Endothelial cell of umbilical vein (primary cell): ENCODE results near the gene TCP10L. TPM values are rescaled to one million over a fixed set of nuclear protein-coding genes. Genes with fewer than 3 reads are reported as not detected.

Experiments used
- BruUV-seq: library from RNA; stranded (reverse); fragments of 400-500 nt; replicated peaks from 2 replicates; lab custom pipeline; 2021; lab: Mats Ljungman, UMichigan
- CTCF ChIA-PET: fragments of 300-600, 350-600 bp; sonication (Branson Sonifier 250); formaldehyde crosslinking; loops from one replicate; lab custom pipeline; 2021; ENCODE audit warnings: antibody characterized with exemption, inconsistent platforms; lab: Charles Lee
- POLR2A ChIA-PET: fragments of 300-600, 350-600 bp; sonication (Branson Sonifier 250); formaldehyde crosslinking; loops from one replicate; lab custom pipeline; 2021; ENCODE audit warnings: antibody characterized with exemption, inconsistent platforms; lab: Charles Lee
- DNase-seq: peaks from one replicate; pipeline ENCODE4 v3.0.0-alpha.2; 2011; ENCODE audit warnings: low read depth, low spot score
- FAIRE-seq: peaks from 2 replicates; lab custom pipeline; 2011; peaks lifted over from hg19 to GRCh38; lab: Jason Lieb, UNC
- H2AFZ ChIP-seq: 2 replicates; pipeline ENCODE4 v1.6.0; 2012; ENCODE audit warnings: low read depth, low read length, control low read depth, inconsistent platforms
- H3K27ac ChIP-seq: 2 replicates; pipeline ENCODE4 v1.5.1; 2011; ENCODE audit warnings: low read depth, mild to moderate bottlenecking, control low read depth, low read length, moderate library complexity; ENCODE audit not compliant: insufficient read depth
- H3K27me3 ChIP-seq, 2 experiments: 2 replicates each; pipeline versions ENCODE4 v1.6.0 to v1.6.1; 2011; ENCODE audit warnings: low read length in 2 of 2, mixed read lengths in 1 of 2; ENCODE audit not compliant: control insufficient read depth in 2 of 2, insufficient read depth in 2 of 2
- H3K36me3 ChIP-seq, 2 experiments: 2 replicates in 1 of 2; 3 replicates in 1 of 2; pipeline ENCODE4 v1.5.1; 2011; ENCODE audit warnings: low read length in 2 of 2, mild to moderate bottlenecking in 1 of 2, moderate library complexity in 1 of 2; ENCODE audit not compliant: control insufficient read depth in 2 of 2, insufficient read depth in 2 of 2; ENCODE audit errors: extremely low read depth in 1 of 2
- H3K4me1 ChIP-seq: 3 replicates; pipeline ENCODE4 v1.5.1; 2011; ENCODE audit warnings: mild to moderate bottlenecking, low read length; ENCODE audit not compliant: control insufficient read depth, insufficient read depth; ENCODE audit errors: extremely low read depth
- H3K4me2 ChIP-seq: 2 replicates; pipeline ENCODE4 v1.6.1; 2011; ENCODE audit warnings: low read length, control low read depth, mixed read lengths; ENCODE audit not compliant: insufficient read depth
- H3K4me3 ChIP-seq, 3 experiments: fragments of 200-600 bp in 1 of 3; sonication (generic), shearing (Covaris generic) in 1 of 3; replicated peaks in 1 of 3; 2 replicates each; pipeline ENCODE4 v1.5.1; 2011 to 2016; ENCODE audit warnings: control low read depth in 3 of 3, low read length in 3 of 3, mild to moderate bottlenecking in 2 of 3, inconsistent platforms in 1 of 3, low read depth in 1 of 3, moderate library complexity in 1 of 3; ENCODE audit not compliant: insufficient read depth in 1 of 3
- H3K79me2 ChIP-seq: 2 replicates; pipeline ENCODE4 v1.6.0; 2012; ENCODE audit warnings: low read length, inconsistent platforms; ENCODE audit not compliant: control insufficient read depth, insufficient read depth
- H3K9ac ChIP-seq: replicated peaks from 2 replicates; pipeline ENCODE3; 2011; ENCODE audit warnings: low read length, control low read depth; ENCODE audit not compliant: insufficient read depth; ENCODE audit errors: extremely low read depth
- H3K9me1 ChIP-seq: replicated peaks from 3 replicates; pipeline ENCODE4 v1.6.0; 2011; ENCODE audit warnings: mild to moderate bottlenecking, low read length; ENCODE audit not compliant: control insufficient read depth, insufficient read depth; ENCODE audit errors: extremely low read depth
- H3K9me3 ChIP-seq: replicated peaks from 2 replicates; pipeline ENCODE4 v1.5.1; 2012; ENCODE audit warnings: low read length, inconsistent platforms; ENCODE audit not compliant: control insufficient read depth, insufficient read depth
- H4K20me1 ChIP-seq: replicated peaks from 2 replicates; pipeline ENCODE3; 2011; ENCODE audit warnings: mild to moderate bottlenecking, low read length; ENCODE audit not compliant: control insufficient read depth, insufficient read depth; ENCODE audit errors: extremely low read depth
- EZH2 ChIP-seq: IDR thresholded peaks from 2 replicates; pipeline ENCODE4 v1.6.1; 2012; ENCODE audit warnings: borderline replicate concordance, low read depth, mild to moderate bottlenecking, moderate library complexity, low read length, inconsistent platforms; ENCODE audit not compliant: severe bottlenecking
- FOS ChIP-seq: IDR thresholded peaks from 2 replicates; pipeline ENCODE4 v1.6.1; 2011; ENCODE audit warnings: mild to moderate bottlenecking, low read length, moderate library complexity, borderline replicate concordance; ENCODE audit not compliant: insufficient read depth
- GATA2 ChIP-seq: IDR thresholded peaks from 2 replicates; pipeline ENCODE4 v1.7.0; 2011; ENCODE audit warnings: low read depth, mild to moderate bottlenecking, moderate library complexity, mixed read lengths, low read length; ENCODE audit not compliant: insufficient read length, insufficient read depth
- JUN ChIP-seq: IDR thresholded peaks from 2 replicates; pipeline ENCODE4 v1.6.1; 2011; ENCODE audit warnings: borderline replicate concordance, low read depth; ENCODE audit not compliant: insufficient read length, insufficient read depth
- MYC ChIP-seq: IDR thresholded peaks from one replicate; pipeline ENCODE4 v1.6.1; 2011; ENCODE audit warnings: mild to moderate bottlenecking, low read depth, low read length
- POLR2A ChIP-seq: IDR thresholded peaks from 2 replicates; pipeline ENCODE4 v1.6.1; 2012; ENCODE audit warnings: low read depth, mild to moderate bottlenecking, control low read depth, low read length
- POLR2AphosphoS5 ChIP-seq: IDR thresholded peaks from 2 replicates; pipeline ENCODE4 v1.6.1; 2012; ENCODE audit warnings: low read depth, mild to moderate bottlenecking, control low read depth, low read length, moderate library complexity; ENCODE audit not compliant: insufficient read depth
- dilution Hi-C: fragments of 300-500 bp; cut with MboI; formaldehyde crosslinking; loops from one replicate; pipeline ENCODE4 v1.15.0; 2019; ENCODE audit warnings: low sequenced_read_pairs; ENCODE audit not compliant: extremely low pct_ligation_motif_present
- intact Hi-C: fragments of 100-400 bp; cut with micrococcal nuclease; formaldehyde crosslinking; loops from one replicate; pipeline ENCODE4 v1.10.0; 2022
- polyA plus RNA-seq, 4 experiments: library from polyadenylated mRNA; depleted of rRNA in 3 of 4; stranded (reverse) in 3 of 4; unstranded in 1 of 4; fragments of >200 nt; gene quantifications; 2 replicates each; pipeline versions ENCODE4 v1.2.1 to v1.2.3, GENCODE V29; 2011 to 2012; ENCODE audit warnings: missing spikeins in 1 of 4
- total RNA-seq: library from RNA; stranded (reverse); gene quantifications from 2 replicates; pipeline ENCODE4 v1.2.3, GENCODE V29; 2021
- TF ChIP-seq, protein P1 (sequence below): IDR thresholded peaks from 2 replicates; pipeline ENCODE4 v1.6.1; 2011; ENCODE audit not compliant: insufficient read depth, insufficient read length
- TF ChIP-seq, protein P2 (sequence below), 2 donors: IDR thresholded peaks; 1 replicate in 1 of 2; 2 replicates in 1 of 2; pipeline ENCODE4 v1.5.1; 2011; ENCODE audit warnings: low read length in 2 of 2, mild to moderate bottlenecking in 2 of 2, moderate library complexity in 2 of 2, control low read depth in 1 of 2, inconsistent platforms in 1 of 2, low read depth in 1 of 2; ENCODE audit not compliant: insufficient read depth in 1 of 2; ENCODE audit errors: extremely low read depth in 1 of 2

The TCP10L gene
- total and polyA plus RNA-seq, 2 donors (not counting 3 experiments of a cell fraction or from before 2014, with no cell fraction given) = 0.07 TPM; not detected in 1

DNA sequence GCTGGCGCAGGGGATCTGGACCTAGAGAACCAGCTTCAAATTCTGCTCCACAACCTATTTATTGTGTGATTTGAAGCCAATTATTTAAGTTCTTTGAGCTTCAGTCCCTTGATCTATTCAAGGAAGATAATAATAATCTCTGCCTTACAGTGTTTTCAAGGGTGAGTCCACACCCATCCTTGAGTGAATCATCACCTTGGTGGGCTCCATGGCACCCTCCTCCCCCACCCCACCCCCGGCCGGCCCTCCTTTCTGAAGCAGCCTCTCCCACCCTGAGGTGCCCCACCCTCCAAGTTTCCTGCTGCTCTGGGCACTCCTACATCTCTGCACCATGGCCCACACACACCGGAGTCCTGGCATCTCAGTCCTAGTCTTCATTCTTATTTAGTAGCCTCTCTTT is 38.3 kb downstream of the TCP10L start:
- no peaks in the 10 kb centered on the region for H3K27me3 ChIP-seq
- no peak for FAIRE-seq
- H2AFZ ChIP-seq = no peak overlapping the region
- H3K79me2 ChIP-seq = no peaks in the 10 kb centered on the region
- DNase-seq = no peak
- POLR2A ChIA-PET = no interaction called here
- intact Hi-C loops (no loop called here), dilution Hi-C loops (no loop called here)
- peaks cover 22% of the 10 kb centered on the region for H3K4me1 ChIP-seq
- H3K9me1 ChIP-seq = no peaks in the 10 kb centered on the region
- H3K27ac ChIP-seq = no peak overlapping the region
- no peak overlapping the region for H3K9ac ChIP-seq
- H3K36me3 ChIP-seq = no peaks in the 10 kb centered on the region
- TF ChIP-seq, protein P1, sequence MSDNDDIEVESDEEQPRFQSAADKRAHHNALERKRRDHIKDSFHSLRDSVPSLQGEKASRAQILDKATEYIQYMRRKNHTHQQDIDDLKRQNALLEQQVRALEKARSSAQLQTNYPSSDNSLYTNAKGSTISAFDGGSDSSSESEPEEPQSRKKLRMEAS = no peak
- TF ChIP-seq POLR2AphosphoS5 (no peak), EZH2 (no peak), MYC (no peak), FOS (no peak), JUN (no peak), GATA2 (no peak), POLR2A (no peak)
- TF ChIP-seq, protein P2, sequence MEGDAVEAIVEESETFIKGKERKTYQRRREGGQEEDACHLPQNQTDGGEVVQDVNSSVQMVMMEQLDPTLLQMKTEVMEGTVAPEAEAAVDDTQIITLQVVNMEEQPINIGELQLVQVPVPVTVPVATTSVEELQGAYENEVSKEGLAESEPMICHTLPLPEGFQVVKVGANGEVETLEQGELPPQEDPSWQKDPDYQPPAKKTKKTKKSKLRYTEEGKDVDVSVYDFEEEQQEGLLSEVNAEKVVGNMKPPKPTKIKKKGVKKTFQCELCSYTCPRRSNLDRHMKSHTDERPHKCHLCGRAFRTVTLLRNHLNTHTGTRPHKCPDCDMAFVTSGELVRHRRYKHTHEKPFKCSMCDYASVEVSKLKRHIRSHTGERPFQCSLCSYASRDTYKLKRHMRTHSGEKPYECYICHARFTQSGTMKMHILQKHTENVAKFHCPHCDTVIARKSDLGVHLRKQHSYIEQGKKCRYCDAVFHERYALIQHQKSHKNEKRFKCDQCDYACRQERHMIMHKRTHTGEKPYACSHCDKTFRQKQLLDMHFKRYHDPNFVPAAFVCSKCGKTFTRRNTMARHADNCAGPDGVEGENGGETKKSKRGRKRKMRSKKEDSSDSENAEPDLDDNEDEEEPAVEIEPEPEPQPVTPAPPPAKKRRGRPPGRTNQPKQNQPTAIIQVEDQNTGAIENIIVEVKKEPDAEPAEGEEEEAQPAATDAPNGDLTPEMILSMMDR (IDR thresholded peaks at IDR 0.05; ENCODE audit: extremely low read depth in 1 of 2, insufficient read depth in 1 of 2, low read depth in 1 of 2, low read length in 2 of 2) = no peak
- no TSS peak for BruUV-seq
- H3K4me3 ChIP-seq = no peak overlapping the region
- H3K4me2 ChIP-seq = no peak overlapping the region
- no peaks in the 10 kb centered on the region for H4K20me1 ChIP-seq
- CTCF ChIA-PET = no interaction called here
- no peaks in the 10 kb centered on the region for H3K9me3 ChIP-seq
